ENCODE results near the gene GPR155.

Gene GPR155

GRCh38 chr2:174524527-174524926 is 37.7 kb upstream of the GPR155 start:
- H3K4me3 ChIP-seq (ENCODE audit: low read depth, low read length), result no peak overlapping the region
- TF ChIP-seq CTCF (IDR thresholded peaks at IDR 0.05; ENCODE audit: borderline replicate concordance, insufficient read depth, low read depth, low read length), result no peak

- no peak for TF ChIP-seq CTCF (IDR thresholded peaks at IDR 0.05; ENCODE audit: borderline replicate concordance, insufficient read depth, low read depth, low read length)
- H3K4me3 ChIP-seq (ENCODE audit: low read depth, low read length), result no peak overlapping the region
Observed at GRCh38 chr2:174522553-174522952, 35.7 kb upstream of the GPR155 start.

GRCh38 chr2:174518395-174518794 is 31.6 kb upstream of the GPR155 start:
- no peak overlapping the region for H3K4me3 ChIP-seq (ENCODE audit: low read depth, low read length)
- TF ChIP-seq CTCF (IDR thresholded peaks at IDR 0.05; ENCODE audit: borderline replicate concordance, insufficient read depth, low read depth, low read length), result no peak

- no peak overlapping the region for H3K4me3 ChIP-seq (ENCODE audit: low read depth, low read length)
- no peak for TF ChIP-seq CTCF (IDR thresholded peaks at IDR 0.05; ENCODE audit: borderline replicate concordance, insufficient read depth, low read depth, low read length)
Observed at GRCh38 chr2:174516501-174517378, 29.9 kb upstream of the GPR155 start.

- no peak overlapping the region for H3K4me3 ChIP-seq (ENCODE audit: low read depth, low read length)
- TF ChIP-seq CTCF (IDR thresholded peaks at IDR 0.05; ENCODE audit: borderline replicate concordance, insufficient read depth, low read depth, low read length), result no peak
Observed at GRCh38 chr2:174512345-174512744, 25.5 kb upstream of the GPR155 start.

- TF ChIP-seq CTCF (IDR thresholded peaks at IDR 0.05; ENCODE audit: borderline replicate concordance, insufficient read depth, low read depth, low read length), result no peak
- H3K4me3 ChIP-seq (ENCODE audit: low read depth, low read length), result no peak overlapping the region
Observed at GRCh38 chr2:174511580-174512260, 24.9 kb upstream of the GPR155 start.
